ENCODE data around the gene NOL3.

- TF ChIP-seq CTCF (IDR thresholded peaks at IDR 0.05) = no peak
- no peak for TF ChIP-seq POLR2A (IDR thresholded peaks at IDR 0.05)
- no peak for TF ChIP-seq EP300 (IDR thresholded peaks at IDR 0.05)
Observed at GRCh38 chr16:67176662-67177061, 6.3 kb downstream of the NOL3 start.

All from suprapubic skin (tissue), 3 donors.